ENCODE data around the gene BBS1. TPM values are rescaled to one million over a fixed set of nuclear protein-coding genes. Genes with fewer than 3 reads are reported as not detected.

The BBS1 gene
- total RNA-seq, 1 experiment from 2014 or later = 29.6 TPM

GRCh38 chr11:66549696-66550095 lies 39.3 kb downstream of the BBS1 start:
- DNase-seq (ENCODE audit: low read depth) = no peak

GRCh38 chr11:66550887-66551286 lies 40.5 kb downstream of the BBS1 start:
- DNase-seq (ENCODE audit: low read depth) = no peak

DNA sequence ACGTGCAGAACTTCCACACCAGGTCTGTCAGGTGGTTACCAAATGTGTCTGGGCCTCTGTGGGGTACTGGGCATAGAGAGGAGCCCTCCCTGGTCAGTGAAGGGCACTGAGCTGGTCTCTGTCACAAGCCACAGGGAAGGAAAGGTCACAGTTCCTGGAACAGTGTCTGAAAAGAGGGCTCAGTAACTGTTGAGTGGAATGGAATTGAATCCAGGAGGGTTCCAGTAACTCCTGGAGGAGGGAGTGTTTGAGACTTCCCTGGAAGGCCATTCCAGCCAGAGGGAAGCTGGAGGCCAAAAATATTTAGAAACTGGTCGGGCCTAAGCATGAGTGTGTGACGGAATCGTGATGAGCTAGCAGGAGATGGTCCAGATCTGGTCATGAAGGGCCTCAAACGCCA lies 44.2 kb downstream of the BBS1 start:
- DNase-seq (ENCODE audit: low read depth) = no peak

GRCh38 chr11:66555416-66555815 lies 45.0 kb downstream of the BBS1 start:
- no peak for DNase-seq (ENCODE audit: low read depth)

DNA sequence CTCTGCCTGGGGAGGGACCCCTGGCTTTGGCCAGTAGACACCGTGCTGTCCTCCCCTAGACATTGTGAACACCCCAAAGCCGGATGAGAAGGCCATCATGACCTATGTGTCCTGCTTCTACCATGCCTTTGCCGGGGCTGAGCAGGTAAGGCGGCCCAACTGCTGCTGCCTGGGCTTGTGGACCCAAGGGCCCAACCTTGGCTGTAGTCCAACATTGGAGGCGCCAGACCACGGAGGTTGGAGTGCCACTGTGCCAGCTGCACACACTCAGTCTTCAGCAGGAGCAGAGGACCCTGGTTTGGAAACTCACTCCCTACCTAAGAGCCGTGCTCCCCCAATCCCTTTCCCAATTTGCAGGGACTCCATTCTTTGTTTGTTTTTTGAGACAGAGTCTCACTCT lies 45.7 kb downstream of the BBS1 start:
- DNase-seq (ENCODE audit: low read depth) = no peak

DNA sequence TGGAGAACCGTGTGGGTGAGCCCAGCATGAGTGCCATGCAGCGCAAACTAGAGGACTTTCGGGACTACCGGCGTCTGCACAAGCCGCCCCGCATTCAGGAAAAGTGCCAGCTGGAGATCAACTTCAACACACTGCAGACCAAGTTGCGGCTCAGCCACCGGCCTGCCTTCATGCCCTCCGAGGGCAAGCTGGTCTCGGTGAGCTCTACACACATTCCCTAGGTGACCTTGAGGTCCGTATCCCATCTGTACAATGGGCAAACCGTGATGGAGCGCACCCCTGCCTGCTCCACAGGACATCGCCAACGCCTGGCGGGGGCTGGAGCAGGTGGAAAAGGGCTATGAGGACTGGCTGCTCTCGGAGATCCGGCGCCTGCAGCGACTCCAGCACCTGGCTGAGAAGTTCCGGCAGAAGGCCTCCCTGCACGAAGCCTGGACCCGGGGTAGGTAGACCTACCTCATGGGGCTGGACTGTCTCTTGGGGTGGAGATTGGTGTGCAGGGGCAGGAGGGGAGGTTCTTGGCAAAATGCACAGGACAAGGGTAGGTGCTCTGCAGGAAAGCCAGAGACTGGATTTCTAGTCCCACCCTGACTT lies 47.4 kb downstream of the BBS1 start:
- no peak for DNase-seq (ENCODE audit: low read depth)

DNA sequence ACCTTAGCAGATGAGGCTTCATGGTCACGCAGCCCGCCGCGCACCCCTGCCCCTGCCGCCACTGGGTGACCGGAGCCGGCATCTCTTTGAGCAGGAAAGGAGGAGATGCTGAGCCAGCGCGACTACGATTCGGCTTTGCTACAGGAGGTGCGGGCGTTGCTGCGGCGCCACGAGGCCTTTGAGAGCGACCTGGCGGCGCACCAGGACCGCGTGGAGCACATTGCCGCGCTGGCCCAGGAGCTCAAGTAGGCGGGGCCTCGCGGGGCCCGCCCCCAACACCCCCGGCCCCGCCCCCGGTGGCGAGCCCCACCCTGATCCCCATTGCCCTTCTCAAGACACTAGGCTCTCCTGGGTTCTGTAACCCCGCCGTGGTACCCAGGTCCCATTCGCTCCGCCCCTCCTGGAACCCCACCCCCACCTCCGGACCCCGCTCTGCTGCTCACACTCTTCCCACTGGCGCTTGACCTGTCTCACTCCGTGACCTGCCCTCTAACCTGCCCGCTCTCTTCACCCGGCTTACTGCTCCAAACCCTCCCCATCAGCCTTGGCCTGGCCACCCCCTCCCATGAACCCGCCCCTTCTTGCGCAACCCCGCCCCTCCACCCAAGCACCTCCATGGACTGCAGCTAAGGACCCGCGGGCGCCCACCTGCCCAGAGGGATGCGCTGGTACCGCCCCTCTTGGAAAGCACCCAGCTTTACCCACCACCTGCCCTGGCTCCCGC lies 48.9 kb downstream of the BBS1 start:
- peak; percentile 19 for DNase-seq (ENCODE audit: low read depth)

DNA sequence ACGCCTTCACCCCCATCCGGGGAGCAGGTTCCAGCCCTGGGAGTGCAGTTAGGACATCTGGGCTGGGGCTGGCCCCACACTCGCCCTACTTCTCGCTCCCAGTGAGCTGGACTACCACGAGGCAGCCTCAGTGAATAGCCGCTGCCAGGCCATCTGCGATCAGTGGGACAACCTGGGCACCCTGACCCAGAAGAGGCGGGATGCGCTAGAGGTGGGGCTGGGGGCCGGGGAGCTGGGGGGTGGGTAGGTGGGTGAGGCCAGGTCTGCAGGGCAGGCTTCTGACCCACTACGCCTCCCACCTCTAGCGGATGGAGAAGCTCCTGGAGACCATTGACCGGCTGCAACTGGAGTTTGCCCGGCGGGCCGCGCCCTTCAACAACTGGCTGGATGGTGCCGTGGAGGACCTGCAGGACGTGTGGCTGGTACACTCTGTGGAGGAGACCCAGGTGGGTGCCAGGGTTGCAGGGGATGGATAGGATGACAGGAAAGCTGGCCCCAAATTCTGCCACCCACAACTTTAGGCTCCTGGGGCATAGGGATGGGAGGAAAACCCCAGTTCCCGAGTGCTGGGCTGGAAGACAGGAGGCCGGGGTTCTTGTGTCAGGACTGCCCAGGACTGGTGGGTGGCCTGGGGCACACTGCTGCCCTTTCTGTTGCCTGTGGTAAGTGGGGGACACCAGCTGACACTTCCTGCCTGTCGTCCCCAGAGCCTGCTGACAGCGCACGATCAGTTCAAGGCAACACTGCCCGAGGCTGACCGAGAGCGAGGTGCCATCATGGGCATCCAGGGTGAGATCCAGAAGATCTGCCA lies 49.6 kb downstream of the BBS1 start:
- DNase-seq (ENCODE audit: low read depth) = no peak

GRCh38 chr11:66561178-66561974 lies 50.9 kb downstream of the BBS1 start:
- DNase-seq (ENCODE audit: low read depth) = no peak

DNA sequence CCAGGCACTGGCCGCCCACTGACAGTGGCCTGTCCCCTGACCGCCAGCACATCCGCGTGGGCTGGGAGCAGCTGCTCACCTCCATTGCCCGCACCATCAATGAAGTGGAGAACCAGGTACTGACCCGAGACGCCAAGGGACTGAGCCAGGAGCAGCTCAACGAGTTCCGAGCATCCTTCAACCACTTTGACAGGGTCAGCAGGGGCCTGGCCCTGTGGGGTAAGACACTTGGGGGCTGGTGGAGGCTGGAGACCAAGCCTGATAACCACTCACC lies 51.5 kb downstream of the BBS1 start:
- no peak for DNase-seq (ENCODE audit: low read depth)

- DNase-seq (ENCODE audit: low read depth) = no peak
Observed at GRCh38 chr11:66562275-66562674, 51.8 kb downstream of the BBS1 start.

- DNase-seq (ENCODE audit: low read depth) = no peak
Observed at GRCh38 chr11:66562907-66563583, 52.6 kb downstream of the BBS1 start.

DNA sequence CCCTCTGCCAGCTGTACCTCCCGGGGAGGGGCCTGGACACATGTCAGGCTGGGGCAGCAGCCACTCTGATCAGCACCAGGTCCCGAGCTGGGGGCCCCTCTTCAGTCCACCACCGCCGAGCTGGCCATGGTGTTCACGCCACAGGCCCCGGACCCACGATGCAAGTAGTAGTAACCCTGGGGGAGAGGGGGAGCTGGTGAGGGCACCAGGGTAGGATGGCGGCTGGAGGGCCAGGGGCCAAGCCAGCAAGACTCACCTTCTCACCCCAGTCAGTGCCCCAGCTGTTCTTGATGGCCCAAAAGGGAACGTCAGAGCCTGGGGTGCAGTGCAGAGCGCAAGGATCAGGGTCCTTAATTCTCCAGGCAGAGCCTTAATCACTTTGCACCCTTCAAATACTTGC lies 53.4 kb downstream of the BBS1 start:
- no peak for DNase-seq (ENCODE audit: low read depth)

DNA sequence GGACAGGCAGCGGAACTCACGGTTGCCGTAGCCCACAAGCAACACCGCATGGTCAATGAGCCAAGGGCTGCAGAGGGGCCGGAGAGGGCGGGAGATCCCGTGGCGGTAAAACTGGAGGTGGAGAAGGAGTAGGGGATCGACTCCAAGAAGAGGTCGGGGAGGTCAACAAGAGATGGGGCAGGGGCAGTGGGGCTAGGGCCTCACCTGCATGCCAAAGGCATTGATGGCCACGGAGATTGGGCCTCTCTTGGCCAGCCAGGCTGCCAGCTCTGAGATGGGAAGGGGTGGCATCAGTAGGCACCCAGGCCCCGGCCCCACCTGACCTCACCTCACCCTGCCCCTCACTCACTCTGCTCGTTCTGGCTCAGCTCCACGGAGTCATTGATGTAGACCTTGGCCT lies 54.1 kb downstream of the BBS1 start:
- no peak for DNase-seq (ENCODE audit: low read depth)

GRCh38 chr11:66564984-66565383 lies 54.5 kb downstream of the BBS1 start:
- DNase-seq (ENCODE audit: low read depth) = no peak

DNA sequence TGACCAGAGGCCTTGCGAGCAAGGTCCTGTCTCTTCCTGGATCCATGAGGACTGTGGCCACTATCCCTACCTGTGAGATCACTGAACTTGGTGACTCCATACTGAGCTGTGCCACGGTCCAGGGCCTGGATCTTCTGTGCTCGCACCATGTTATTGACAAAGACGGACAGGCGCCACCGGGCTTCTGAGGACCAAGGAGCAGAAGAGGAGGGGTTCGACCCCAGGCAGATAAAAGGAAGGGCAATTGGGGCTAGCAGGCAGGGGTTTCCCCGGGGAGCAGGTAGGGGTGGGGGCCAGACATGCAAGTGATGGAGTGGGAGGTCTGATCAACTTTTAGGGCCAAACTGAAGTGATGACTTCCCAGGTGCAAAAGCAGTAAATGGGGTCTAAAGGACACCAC lies 55.8 kb downstream of the BBS1 start:
- no peak for DNase-seq (ENCODE audit: low read depth)

GRCh38 chr11:66567787-66568123 lies 57.3 kb downstream of the BBS1 start:
- DNase-seq (ENCODE audit: low read depth) = no peak

- peak; percentile 82 for DNase-seq (ENCODE audit: low read depth)
Observed at GRCh38 chr11:66568124-66568916, 57.9 kb downstream of the BBS1 start, which contains the start of gene CTSF. TSS of gene CTSF (minus strand) at chr11:66568606. CDS start at chr11:66568486, 120 bp downstream.

DNA sequence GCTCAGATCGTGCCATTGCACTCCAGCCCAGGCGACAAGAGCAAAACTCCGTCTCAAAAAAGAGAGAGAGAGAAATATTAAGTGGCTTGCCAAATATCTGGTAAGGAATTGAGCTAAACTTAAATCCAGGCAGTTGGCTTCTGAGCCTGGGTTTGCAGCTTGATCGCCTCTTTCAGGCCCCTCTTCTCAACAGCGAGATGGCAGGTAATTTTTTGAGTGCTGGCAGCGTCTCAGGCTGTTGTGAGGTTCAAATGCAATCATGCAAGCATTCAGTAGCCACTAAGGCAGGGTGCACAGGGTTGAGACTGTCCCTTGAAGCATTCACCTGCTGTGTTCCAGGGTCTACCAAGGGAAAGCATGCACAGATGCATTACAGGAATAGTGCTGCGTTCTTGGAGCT lies 58.6 kb downstream of the BBS1 start:
- no peak for DNase-seq (ENCODE audit: low read depth)

GRCh38 chr11:66570079-66570849 lies 59.8 kb downstream of the BBS1 start:
- DNase-seq (ENCODE audit: low read depth) = no peak
